Keratinocyte (primary cell): ENCODE results near the gene IGF1. TPM values are rescaled to one million over a fixed set of nuclear protein-coding genes. Genes with fewer than 3 reads are reported as not detected.

ENCODE experiments used
- DNase-seq: peaks from one replicate; pipeline ENCODE4 v3.0.0-alpha.2; 2011; ENCODE audit warnings: low read depth, missing footprints, low spot score
- FAIRE-seq: peaks from 2 replicates; lab custom pipeline; 2011; peaks lifted over from hg19 to GRCh38; lab: Jason Lieb, UNC
- H2AFZ ChIP-seq: 2 replicates; pipeline ENCODE4 v1.6.0; 2012; ENCODE audit warnings: low read length, control low read depth, inconsistent platforms; ENCODE audit not compliant: control insufficient read depth
- H3K27ac ChIP-seq: 2 replicates; pipeline ENCODE4 v1.5.1; 2011; ENCODE audit warnings: low read length; ENCODE audit not compliant: control insufficient read depth, insufficient read depth
- H3K27me3 ChIP-seq: 3 replicates; pipeline ENCODE4 v1.6.0; 2011; ENCODE audit warnings: low read length; ENCODE audit not compliant: control insufficient read depth, insufficient read depth; ENCODE audit errors: extremely low read depth
- H3K36me3 ChIP-seq, 2 experiments: 2 replicates in 1 of 2; 3 replicates in 1 of 2; pipeline ENCODE4 v1.5.1; 2011; ENCODE audit warnings: low read length in 2 of 2, mild to moderate bottlenecking in 1 of 2; ENCODE audit not compliant: control insufficient read depth in 2 of 2, insufficient read depth in 2 of 2; ENCODE audit errors: extremely low read depth in 1 of 2
- H3K4me1 ChIP-seq: 3 replicates; pipeline ENCODE4 v1.5.1; 2011; ENCODE audit warnings: low read length; ENCODE audit not compliant: control insufficient read depth, insufficient read depth; ENCODE audit errors: extremely low read depth
- H3K4me2 ChIP-seq: 3 replicates; pipeline ENCODE4 v1.6.0; 2011; ENCODE audit warnings: low read depth, low read length; ENCODE audit not compliant: control insufficient read depth, insufficient read depth; ENCODE audit errors: extremely low read depth
- H3K4me3 ChIP-seq, 3 experiments: fragments of 200-600 bp in 1 of 3; sonication (generic) in 1 of 3; 2 replicates in 2 of 3; 3 replicates in 1 of 3; pipeline ENCODE4 v1.5.1; 2011 to 2016; ENCODE audit warnings: low read length in 3 of 3, mild to moderate bottlenecking in 3 of 3, control low read depth in 2 of 3, inconsistent platforms in 1 of 3, low read depth in 1 of 3, mixed read lengths in 1 of 3, mixed run types in 1 of 3, moderate library complexity in 1 of 3; ENCODE audit not compliant: control insufficient read depth in 2 of 3, insufficient read depth in 2 of 3; ENCODE audit errors: extremely low read depth in 1 of 3
- H3K79me2 ChIP-seq: 2 replicates; pipeline ENCODE4 v1.6.0; 2012; ENCODE audit warnings: low read length; ENCODE audit not compliant: control insufficient read depth, insufficient read depth
- H3K9ac ChIP-seq: 3 replicates; pipeline ENCODE4 v1.6.0; 2011; ENCODE audit warnings: low read length; ENCODE audit not compliant: control insufficient read depth, insufficient read depth; ENCODE audit errors: extremely low read depth
- H3K9me1 ChIP-seq: 3 replicates; pipeline ENCODE4 v1.6.0; 2011; ENCODE audit warnings: low read length; ENCODE audit not compliant: control insufficient read depth, insufficient read depth; ENCODE audit errors: extremely low read depth
- H3K9me3 ChIP-seq: 2 replicates; pipeline ENCODE4 v1.5.1; 2012; ENCODE audit warnings: low read depth, low read length; ENCODE audit not compliant: control insufficient read depth
- H4K20me1 ChIP-seq: 3 replicates; pipeline ENCODE4 v1.6.0; 2011; ENCODE audit warnings: low read length; ENCODE audit not compliant: control insufficient read depth, insufficient read depth; ENCODE audit errors: extremely low read depth
- EZH2 ChIP-seq: IDR thresholded peaks from one replicate; pipeline ENCODE4 v1.6.1; 2012; ENCODE audit warnings: inconsistent platforms, mild to moderate bottlenecking, low read length, moderate library complexity
- dilution Hi-C: fragments of 300-500 bp; cut with MboI; formaldehyde crosslinking; loops from one replicate; pipeline ENCODE4 v1.7.0; 2020; ENCODE audit warnings: low sequenced_read_pairs; ENCODE audit not compliant: extremely low pct_ligation_motif_present
- polyA plus RNA-seq, 5 experiments: library from polyadenylated mRNA; depleted of rRNA in 3 of 5; stranded (reverse) in 3 of 5; stranded (forward) in 1 of 5; unstranded in 1 of 5; fragments of >200 nt; gene quantifications; 1 replicate in 1 of 5; 2 replicates in 3 of 5; 3 replicates in 1 of 5; pipeline versions ENCODE4 v1.2.1 to v1.2.3, GENCODE V29; 2011 to 2012; ENCODE audit warnings: missing spikeins in 2 of 5, low read depth in 1 of 5, low replicate concordance in 1 of 5
- TF ChIP-seq, protein P1 (sequence below), 3 experiments: IDR thresholded peaks in 1 of 3; conservative IDR thresholded peaks in 1 of 3; optimal IDR thresholded peaks in 1 of 3; 2 replicates in 2 of 3; 3 replicates in 1 of 3; pipeline versions ENCODE3 to v1.5.1; 2011; ENCODE audit warnings: low read length in 3 of 3, mild to moderate bottlenecking in 3 of 3, moderate library complexity in 2 of 3, control low read depth in 1 of 3, inconsistent platforms in 1 of 3; ENCODE audit not compliant: insufficient read depth in 2 of 3; ENCODE audit errors: extremely low read depth in 1 of 3

IGF1 gene
- polyA plus RNA-seq, 1 donor (not counting 4 experiments of a cell fraction or from before 2014, with no cell fraction given), result not detected

GRCh38 chr12:102484017-102484416, 3.7 kb upstream of the IGF1 start:
- Histone ChIP-seq H2AFZ (no peak overlapping the region), H3K79me2 (no peaks in the 10 kb centered on the region), H3K9me1 (no peaks in the 10 kb centered on the region), H3K27ac (no peak overlapping the region), H3K27me3 (no peaks in the 10 kb centered on the region), H3K4me2 (peak overlapping the region; percentile 4), H3K36me3 (no peaks in the 10 kb centered on the region), H3K4me3 (no peak overlapping the region), H3K4me1 (peaks cover 2% of the 10 kb centered on the region), H3K9me3 (no peaks in the 10 kb centered on the region), H4K20me1 (no peaks in the 10 kb centered on the region), H3K9ac (no peak overlapping the region)
- no peak for TF ChIP-seq EZH2
- TF ChIP-seq, protein P1, sequence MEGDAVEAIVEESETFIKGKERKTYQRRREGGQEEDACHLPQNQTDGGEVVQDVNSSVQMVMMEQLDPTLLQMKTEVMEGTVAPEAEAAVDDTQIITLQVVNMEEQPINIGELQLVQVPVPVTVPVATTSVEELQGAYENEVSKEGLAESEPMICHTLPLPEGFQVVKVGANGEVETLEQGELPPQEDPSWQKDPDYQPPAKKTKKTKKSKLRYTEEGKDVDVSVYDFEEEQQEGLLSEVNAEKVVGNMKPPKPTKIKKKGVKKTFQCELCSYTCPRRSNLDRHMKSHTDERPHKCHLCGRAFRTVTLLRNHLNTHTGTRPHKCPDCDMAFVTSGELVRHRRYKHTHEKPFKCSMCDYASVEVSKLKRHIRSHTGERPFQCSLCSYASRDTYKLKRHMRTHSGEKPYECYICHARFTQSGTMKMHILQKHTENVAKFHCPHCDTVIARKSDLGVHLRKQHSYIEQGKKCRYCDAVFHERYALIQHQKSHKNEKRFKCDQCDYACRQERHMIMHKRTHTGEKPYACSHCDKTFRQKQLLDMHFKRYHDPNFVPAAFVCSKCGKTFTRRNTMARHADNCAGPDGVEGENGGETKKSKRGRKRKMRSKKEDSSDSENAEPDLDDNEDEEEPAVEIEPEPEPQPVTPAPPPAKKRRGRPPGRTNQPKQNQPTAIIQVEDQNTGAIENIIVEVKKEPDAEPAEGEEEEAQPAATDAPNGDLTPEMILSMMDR (optimal IDR thresholded peaks at IDR 0.05 in 1 of 3, IDR thresholded peaks at IDR 0.05 in 1 of 3, conservative IDR thresholded peaks at IDR 0.05 in 1 of 3; ENCODE audit: extremely low read depth in 1 of 3, insufficient read depth in 2 of 3, low read length in 3 of 3), result no peak
- no peak for FAIRE-seq
- no peak for DNase-seq
- dilution Hi-C loops, result no loop called here

- Histone ChIP-seq H3K36me3 (no peaks in the 10 kb centered on the region), H3K4me1 (peaks cover 2% of the 10 kb centered on the region), H3K27ac (no peak overlapping the region), H2AFZ (no peak overlapping the region), H3K9me1 (no peaks in the 10 kb centered on the region), H3K4me2 (no peak overlapping the region), H3K27me3 (no peaks in the 10 kb centered on the region), H3K9me3 (no peaks in the 10 kb centered on the region), H3K4me3 (no peak overlapping the region), H4K20me1 (no peaks in the 10 kb centered on the region), H3K79me2 (no peaks in the 10 kb centered on the region), H3K9ac (no peak overlapping the region)
- no peak for TF ChIP-seq EZH2
- no peak for DNase-seq
- FAIRE-seq, result no peak
- dilution Hi-C loops, result no loop called here
Measured at GRCh38 chr12:102483466-102483865, 3.1 kb upstream of the IGF1 start.
